Trophoblast cell (in vitro differentiated cells and primary cell): ENCODE results near the gene POTEB2. TPM values are rescaled to one million over a fixed set of nuclear protein-coding genes. Genes with fewer than 3 reads are reported as not detected.
"Not testable (repeated sequence)": the region's sequence is repeated elsewhere in the genome, so short reads cannot be mapped to it uniquely, and the experiment has no call there.

Experiments used
- DNase-seq, 2 donors: peaks; one replicate each; pipeline ENCODE4 v3.0.0-alpha.2; 2016
- H2AFZ ChIP-seq: 2 replicates; pipeline ENCODE4 v1.6.1; 2013; ENCODE audit warnings: low read length, moderate library complexity, mild to moderate bottlenecking; ENCODE audit not compliant: insufficient read depth, poor library complexity
- H2AK5ac ChIP-seq: 2 replicates; pipeline ENCODE4 v1.6.1; 2013; ENCODE audit warnings: mild to moderate bottlenecking, low read length
- H2BK120ac ChIP-seq: 2 replicates; pipeline ENCODE4 v1.6.1; 2013; ENCODE audit warnings: low read length, mild to moderate bottlenecking, moderate library complexity; ENCODE audit not compliant: insufficient read depth, poor library complexity
- H2BK12ac ChIP-seq: 2 replicates; pipeline ENCODE4 v1.6.1; 2013; ENCODE audit warnings: mild to moderate bottlenecking, low read length, moderate library complexity
- H2BK5ac ChIP-seq: 2 replicates; pipeline ENCODE4 v1.6.1; 2013; ENCODE audit warnings: low read length, low read depth, moderate library complexity, mild to moderate bottlenecking; ENCODE audit not compliant: poor library complexity
- H3K14ac ChIP-seq: 2 replicates; pipeline ENCODE4 v1.6.1; 2013; ENCODE audit warnings: mild to moderate bottlenecking, low read length
- H3K18ac ChIP-seq: 2 replicates; pipeline ENCODE4 v1.6.1; 2013; ENCODE audit warnings: mild to moderate bottlenecking, low read length
- H3K23ac ChIP-seq: 2 replicates; pipeline ENCODE4 v1.6.1; 2013; ENCODE audit warnings: low read length
- H3K27ac ChIP-seq: 2 replicates; pipeline ENCODE4 v1.5.1; 2013; ENCODE audit warnings: low read depth, mild to moderate bottlenecking, inconsistent platforms, low read length, moderate library complexity
- H3K27me3 ChIP-seq: 2 replicates; pipeline ENCODE4 v1.6.1; 2013; ENCODE audit warnings: inconsistent platforms, mild to moderate bottlenecking, low read length, moderate library complexity; ENCODE audit not compliant: insufficient read depth
- H3K36me3 ChIP-seq, 2 experiments: 1 replicate in 1 of 2; 2 replicates in 1 of 2; pipeline ENCODE4 v1.6.1; 2013; ENCODE audit warnings: low read length in 2 of 2, mild to moderate bottlenecking in 2 of 2, moderate library complexity in 1 of 2; ENCODE audit not compliant: insufficient read depth in 2 of 2, control insufficient read depth in 1 of 2
- H3K4ac ChIP-seq: 2 replicates; pipeline ENCODE4 v1.6.1; 2013; ENCODE audit warnings: low read depth, mild to moderate bottlenecking, low read length, moderate library complexity
- H3K4me1 ChIP-seq, 2 experiments: 1 replicate in 1 of 2; 2 replicates in 1 of 2; pipeline ENCODE4 v1.6.1; 2013; ENCODE audit warnings: low read length in 2 of 2, mild to moderate bottlenecking in 2 of 2, moderate library complexity in 1 of 2; ENCODE audit not compliant: insufficient read depth in 2 of 2, control insufficient read depth in 1 of 2
- H3K4me2 ChIP-seq: 2 replicates; pipeline ENCODE4 v1.6.1; 2013; ENCODE audit warnings: inconsistent platforms, mild to moderate bottlenecking, low read length, moderate library complexity
- H3K4me3 ChIP-seq: 2 replicates; pipeline ENCODE4 v1.5.1; 2013; ENCODE audit warnings: mild to moderate bottlenecking, low read depth, low read length, inconsistent platforms
- H3K79me1 ChIP-seq: one replicate; pipeline ENCODE4 v1.6.1; 2013; ENCODE audit warnings: low read length
- H3K79me2 ChIP-seq: 2 replicates; pipeline ENCODE4 v1.6.1; 2013; ENCODE audit warnings: low read length, mild to moderate bottlenecking; ENCODE audit not compliant: control insufficient read depth, insufficient read depth, poor library complexity
- H3K9ac ChIP-seq: 2 replicates; pipeline ENCODE4 v1.6.1; 2013; ENCODE audit warnings: mild to moderate bottlenecking, low read length
- H3K9me3 ChIP-seq: 2 replicates; pipeline ENCODE4 v1.6.1; 2013; ENCODE audit warnings: low read depth, mild to moderate bottlenecking, control low read depth, inconsistent platforms, low read length; ENCODE audit not compliant: insufficient read depth
- H4K12ac ChIP-seq: 2 replicates; pipeline ENCODE4 v1.6.1; 2013; ENCODE audit warnings: low read depth, mild to moderate bottlenecking, low read length, moderate library complexity
- H4K8ac ChIP-seq: 2 replicates; pipeline ENCODE4 v1.6.1; 2013; ENCODE audit warnings: low read depth, mild to moderate bottlenecking, low read length, moderate library complexity
- H4K91ac ChIP-seq: one replicate; pipeline ENCODE4 v1.6.1; 2013; ENCODE audit warnings: low read depth, mild to moderate bottlenecking, low read length, moderate library complexity
- WGBS: extraction: QIAGEN DNeasy Blood & Tissue Kit; methylation state at CpG from one replicate; pipeline ENCODE4 v1.1.7; 2013; ENCODE audit warnings: missing lambda C conversion rate; ENCODE audit not compliant: insufficient read length, insufficient coverage; ENCODE audit errors: extremely low coverage; 5-methylcytosine and 5-hydroxymethylcytosine counted together
- polyA plus RNA-seq: library from polyadenylated mRNA; stranded (reverse); fragments of 200-250 nt; gene quantifications from 2 replicates; pipeline ENCODE4 v1.2.3, GENCODE V29; 2013

POTEB2 gene
- polyA plus RNA-seq = not detected in 2 replicates

GRCh38 chr15:20866214-20866613 is at the start of gene POTEB2:
Gene POTEB2 (minus strand): TSS chr15:20866314. CDS start chr15:20866281, 33 bp downstream.
- not testable (repeated sequence) for H2BK5ac ChIP-seq, H3K79me1 ChIP-seq, H4K91ac ChIP-seq, H3K14ac ChIP-seq, H3K79me2 ChIP-seq, H3K9ac ChIP-seq, H3K18ac ChIP-seq, H3K9me3 ChIP-seq, H3K4me2 ChIP-seq, H3K36me3 ChIP-seq, H4K12ac ChIP-seq, H2AFZ ChIP-seq, H3K4me1 ChIP-seq, H4K8ac ChIP-seq, H3K23ac ChIP-seq, H2BK120ac ChIP-seq, DNase-seq, H2BK12ac ChIP-seq, H3K4ac ChIP-seq, H2AK5ac ChIP-seq, H3K4me3 ChIP-seq, H3K27ac ChIP-seq, H3K27me3 ChIP-seq
- WGBS = no CpG with 5 or more reads among the region's 9 CpGs

GRCh38 chr15:20879916-20880315 is 13.8 kb upstream of the POTEB2 start:
- H3K4ac ChIP-seq, H3K79me1 ChIP-seq, H2BK12ac ChIP-seq, H4K12ac ChIP-seq, H2AFZ ChIP-seq, H3K4me2 ChIP-seq, H3K23ac ChIP-seq, H3K4me1 ChIP-seq, H2BK5ac ChIP-seq, H4K8ac ChIP-seq, H3K18ac ChIP-seq, DNase-seq, H2AK5ac ChIP-seq, H4K91ac ChIP-seq, H3K79me2 ChIP-seq, H3K36me3 ChIP-seq, H3K27ac ChIP-seq, H3K9me3 ChIP-seq, H3K9ac ChIP-seq, H3K27me3 ChIP-seq, H2BK120ac ChIP-seq, H3K14ac ChIP-seq, H3K4me3 ChIP-seq: not testable (repeated sequence)
- no CpG with 5 or more reads among the region's 5 CpGs for WGBS

- H3K9me3 ChIP-seq, H3K4me3 ChIP-seq, H2AFZ ChIP-seq, H4K8ac ChIP-seq, DNase-seq, H2BK120ac ChIP-seq, H2BK5ac ChIP-seq, H3K36me3 ChIP-seq, H3K27me3 ChIP-seq, H2BK12ac ChIP-seq, H4K91ac ChIP-seq, H3K79me2 ChIP-seq, H2AK5ac ChIP-seq, H3K9ac ChIP-seq, H3K27ac ChIP-seq, H3K4ac ChIP-seq, H3K23ac ChIP-seq, H4K12ac ChIP-seq, H3K14ac ChIP-seq, H3K79me1 ChIP-seq, H3K18ac ChIP-seq, H3K4me1 ChIP-seq: not testable (repeated sequence)
- peak overlapping the region; percentile 34 for H3K4me2 ChIP-seq
- WGBS = no CpG with 5 or more reads among the region's 48 CpGs
These were observed 12.3 kb upstream of the POTEB2 start for GRCh38 chr15:20878464-20878863.

- not testable (repeated sequence) for DNase-seq, H3K79me1 ChIP-seq, H3K9me3 ChIP-seq, H3K36me3 ChIP-seq, H4K12ac ChIP-seq, H3K9ac ChIP-seq, H2BK5ac ChIP-seq, H2AK5ac ChIP-seq, H3K27ac ChIP-seq, H2AFZ ChIP-seq, H2BK12ac ChIP-seq, H4K91ac ChIP-seq, H3K79me2 ChIP-seq, H3K4ac ChIP-seq, H4K8ac ChIP-seq, H3K14ac ChIP-seq, H3K4me3 ChIP-seq, H3K27me3 ChIP-seq, H3K18ac ChIP-seq, H2BK120ac ChIP-seq, H3K23ac ChIP-seq, H3K4me2 ChIP-seq, H3K4me1 ChIP-seq
- WGBS = no CpG with 5 or more reads among the region's 37 CpGs
These were observed 11.7 kb upstream of the POTEB2 start for GRCh38 chr15:20877819-20878218.
